HG02870 (cell line): ENCODE measurements around the gene GBF1.
A peak's percentile ranks its signal among the peaks of the same experiment; 100 is the strongest.

ENCODE experiments used
- ATAC-seq: cut with Tn5 transposase; IDR thresholded peaks from one replicate; pipeline ENCODE4 v1.9.1; 2021; ENCODE audit warnings: mild to moderate bottlenecking, moderate library complexity; ENCODE audit not compliant: unreplicated experiment

GBF1 gene

DNA sequence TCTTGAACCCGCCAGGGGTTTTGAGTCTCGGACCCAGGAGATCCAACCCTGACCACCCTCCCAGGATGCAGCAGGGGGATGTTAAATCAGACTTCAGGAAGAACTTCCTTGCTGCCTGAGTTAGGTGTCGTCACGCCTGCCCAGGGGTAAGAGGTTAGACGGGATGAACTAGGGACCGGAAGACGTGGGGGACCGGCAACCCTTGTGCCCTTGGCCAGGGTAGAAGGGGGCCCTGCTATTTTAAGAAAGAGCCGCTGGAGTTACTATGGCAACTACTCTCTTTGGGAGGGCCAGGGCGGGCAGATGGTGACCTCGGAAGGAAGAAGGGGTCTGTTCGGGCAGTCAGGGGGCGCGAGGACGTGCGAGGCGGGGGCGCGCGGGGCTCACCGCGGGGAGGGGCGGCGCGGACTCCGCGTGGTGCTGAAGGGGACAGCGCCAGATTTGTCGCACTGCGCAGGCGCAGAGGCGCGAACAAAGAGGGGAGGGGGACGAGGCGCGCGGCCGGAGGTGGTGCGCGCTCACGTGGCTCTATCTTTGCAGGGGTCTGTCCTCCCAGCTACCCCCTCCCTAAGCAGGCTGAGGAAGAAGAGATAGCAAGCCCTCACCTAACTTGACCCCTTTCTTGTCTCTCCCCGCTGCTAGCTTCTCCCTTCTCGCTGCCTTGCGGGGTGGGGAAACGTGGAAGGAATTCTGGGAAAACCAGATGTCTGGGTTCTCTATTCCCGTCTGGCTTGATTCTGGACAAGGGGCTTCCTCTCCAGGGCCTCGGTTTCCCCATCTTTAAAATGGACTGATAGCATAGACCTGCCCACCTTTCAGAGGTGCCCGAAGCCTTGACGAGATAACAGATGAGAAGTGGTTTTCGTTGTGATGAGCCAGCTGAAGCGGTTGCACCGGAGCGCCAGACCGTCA is 174.2 kb downstream of the GBF1 start:
- no peak for ATAC-seq

- ATAC-seq, result no peak
Observed at GRCh38 chr10:102420181-102420713, 174.9 kb downstream of the GBF1 start.

DNA sequence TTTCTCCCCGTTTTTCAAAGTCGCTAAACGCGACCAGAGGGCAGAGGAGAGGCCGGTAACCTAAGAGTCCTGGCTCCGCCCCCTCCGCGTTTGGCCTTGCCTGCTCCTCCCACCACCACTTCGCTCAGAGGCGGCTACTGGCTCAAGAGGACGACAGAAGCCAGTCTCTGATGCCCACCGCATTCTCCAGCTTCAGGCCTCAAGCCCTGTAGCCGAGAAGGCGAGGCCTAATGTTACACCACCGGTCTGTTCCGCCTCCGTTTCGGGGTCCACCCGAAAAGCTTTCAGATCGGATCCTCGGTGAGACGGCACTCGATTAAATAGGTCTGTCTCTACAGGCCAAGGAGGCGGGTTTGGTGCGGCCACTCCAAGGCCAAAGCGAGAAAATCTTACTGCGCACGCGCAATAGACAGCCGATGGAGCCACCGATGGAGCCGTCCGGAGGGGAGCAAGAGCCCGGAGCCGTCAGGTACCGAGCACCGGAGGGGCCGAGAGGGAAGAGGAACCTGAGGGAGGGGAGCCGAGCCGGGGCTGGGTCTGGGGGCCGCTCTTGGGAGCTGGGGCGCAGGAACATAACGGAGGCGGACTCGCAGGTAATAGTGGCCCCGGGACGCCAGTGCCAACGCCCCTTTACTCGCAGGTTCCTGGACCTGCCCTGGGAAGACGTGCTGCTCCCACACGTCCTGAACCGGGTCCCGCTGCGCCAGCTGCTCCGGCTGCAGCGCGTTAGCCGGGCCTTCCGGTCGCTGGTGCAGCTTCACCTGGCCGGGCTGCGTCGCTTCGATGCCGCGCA is 175.6 kb downstream of the GBF1 start, which contains the start of gene FBXL15:
Gene FBXL15 (plus strand): TSS at position 123 of the 793 bp plus-strand sequence. CDS start 294 bp downstream, at position 417.
- peak; percentile 73 for ATAC-seq

GRCh38 chr10:102421507-102421756 is 176.1 kb downstream of the GBF1 start:
- no peak for ATAC-seq

DNA sequence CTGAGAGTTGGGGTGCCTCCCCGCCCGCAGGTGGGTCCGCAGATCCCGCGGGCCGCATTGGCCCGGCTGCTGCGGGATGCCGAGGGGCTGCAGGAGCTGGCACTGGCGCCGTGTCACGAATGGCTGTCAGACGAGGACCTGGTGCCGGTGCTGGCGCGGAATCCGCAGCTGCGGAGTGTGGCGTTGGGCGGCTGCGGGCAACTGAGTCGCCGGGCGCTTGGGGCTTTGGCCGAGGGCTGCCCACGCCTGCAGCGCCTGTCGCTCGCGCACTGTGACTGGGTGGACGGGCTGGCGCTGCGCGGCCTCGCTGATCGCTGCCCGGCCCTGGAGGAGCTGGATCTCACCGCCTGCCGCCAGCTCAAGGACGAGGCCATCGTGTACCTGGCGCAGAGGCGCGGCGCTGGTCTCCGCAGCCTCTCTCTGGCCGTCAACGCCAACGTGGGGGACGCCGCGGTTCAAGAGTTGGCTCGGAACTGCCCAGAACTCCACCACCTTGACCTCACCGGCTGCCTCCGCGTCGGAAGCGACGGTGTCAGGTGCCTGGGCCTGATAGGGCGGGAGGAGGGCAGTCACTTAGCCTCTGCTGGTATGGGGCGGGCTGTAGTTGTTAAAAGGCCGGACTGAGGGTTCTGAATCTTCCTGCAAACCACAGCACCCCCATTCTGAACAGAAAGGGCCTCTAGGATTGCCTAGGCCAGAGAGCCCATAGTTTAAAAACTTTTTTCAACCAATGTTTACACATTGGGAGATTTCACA is 176.6 kb downstream of the GBF1 start:
- ATAC-seq, result no peak

DNA sequence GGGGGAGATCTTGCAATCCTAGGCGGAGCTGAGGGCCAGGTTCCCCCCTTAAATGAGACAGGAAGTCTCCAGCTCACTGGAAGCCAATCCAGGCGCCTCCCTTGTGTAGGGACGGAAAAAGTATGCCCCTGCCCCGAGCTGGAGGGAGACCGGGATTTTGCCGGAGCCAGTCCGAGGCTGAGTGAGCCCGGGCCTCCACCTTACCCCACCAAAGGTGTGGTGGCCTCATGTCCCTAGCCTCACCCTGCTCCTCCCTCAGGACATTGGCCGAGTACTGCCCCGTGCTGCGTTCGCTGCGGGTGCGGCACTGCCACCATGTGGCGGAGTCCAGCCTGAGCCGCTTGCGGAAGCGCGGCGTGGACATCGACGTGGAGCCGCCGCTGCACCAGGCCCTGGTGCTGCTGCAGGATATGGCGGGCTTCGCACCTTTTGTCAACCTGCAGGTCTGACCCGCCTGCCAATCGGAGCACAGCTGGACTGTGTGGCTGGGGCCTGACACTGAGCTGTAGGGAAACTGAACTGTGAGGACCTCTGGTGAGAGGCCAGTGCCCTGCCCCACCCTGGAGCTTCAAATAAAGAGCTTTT is 177.3 kb downstream of the GBF1 start:
- ATAC-seq, result no peak

- no peak for ATAC-seq
Observed at GRCh38 chr10:102423372-102423968, 178.1 kb downstream of the GBF1 start.

- no peak for ATAC-seq
Observed at GRCh38 chr10:102424145-102424544, 178.8 kb downstream of the GBF1 start.

DNA sequence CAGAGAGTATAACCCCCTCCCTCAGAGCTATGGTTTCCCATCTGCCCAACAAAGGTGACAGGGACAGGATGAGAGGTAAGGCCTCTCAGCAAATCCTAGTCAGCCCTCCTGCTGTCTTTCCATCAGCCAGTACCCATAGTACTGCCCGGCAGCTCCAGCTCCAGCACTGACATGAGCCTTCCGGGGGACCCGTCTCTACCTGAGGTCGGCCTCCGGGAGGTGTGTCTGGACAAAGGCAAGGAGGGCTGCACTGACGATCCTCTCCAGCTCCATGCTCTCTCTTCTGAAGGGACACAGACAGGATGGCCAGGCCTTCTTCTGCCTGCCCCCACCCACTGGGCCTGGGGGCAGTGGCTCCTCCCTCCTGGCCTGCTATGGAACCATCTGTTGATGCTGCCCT is 179.6 kb downstream of the GBF1 start:
- no peak for ATAC-seq

DNA sequence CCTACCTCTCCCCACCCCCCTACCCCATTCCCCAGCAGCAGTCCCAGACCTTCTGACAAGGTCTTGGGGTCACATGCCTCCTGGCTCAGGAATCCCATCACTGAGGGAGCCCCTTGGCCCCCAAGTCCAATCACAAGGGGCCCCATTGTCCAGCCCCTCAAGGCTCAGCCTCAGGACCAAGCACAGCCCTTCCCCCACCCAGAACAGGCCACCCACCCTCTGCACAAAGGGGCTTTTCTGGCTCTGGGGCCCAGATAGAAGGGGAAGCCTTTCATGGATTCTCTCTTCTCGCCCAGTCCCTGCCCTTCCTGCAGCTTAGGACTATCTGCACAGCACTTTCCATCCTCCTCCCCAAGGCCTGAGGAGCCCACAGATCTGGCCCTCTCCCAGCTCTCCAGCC is 180.1 kb downstream of the GBF1 start:
- no peak for ATAC-seq

GRCh38 chr10:102426803-102427287 is 181.5 kb downstream of the GBF1 start:
- ATAC-seq, result no peak

DNA sequence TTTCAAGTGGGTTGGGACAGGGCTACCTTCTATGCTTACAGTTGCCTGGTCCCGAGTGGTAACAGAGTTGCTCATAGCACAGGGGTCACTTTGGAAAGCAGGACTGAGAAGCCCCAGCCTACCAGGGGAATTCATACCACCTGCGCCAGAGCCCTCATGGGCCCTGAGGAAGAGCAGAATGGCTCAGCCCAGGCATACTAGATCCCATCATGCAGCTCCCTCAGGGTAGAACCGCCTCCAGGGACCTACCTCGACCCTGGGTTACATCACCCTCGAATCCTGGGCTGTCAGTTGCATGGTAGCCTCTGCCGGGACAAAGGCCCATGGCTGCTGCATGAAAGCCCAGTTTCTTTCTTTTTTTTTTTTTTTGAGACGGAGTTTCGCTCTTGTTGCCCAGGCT is 184.1 kb downstream of the GBF1 start:
- no peak for ATAC-seq

DNA sequence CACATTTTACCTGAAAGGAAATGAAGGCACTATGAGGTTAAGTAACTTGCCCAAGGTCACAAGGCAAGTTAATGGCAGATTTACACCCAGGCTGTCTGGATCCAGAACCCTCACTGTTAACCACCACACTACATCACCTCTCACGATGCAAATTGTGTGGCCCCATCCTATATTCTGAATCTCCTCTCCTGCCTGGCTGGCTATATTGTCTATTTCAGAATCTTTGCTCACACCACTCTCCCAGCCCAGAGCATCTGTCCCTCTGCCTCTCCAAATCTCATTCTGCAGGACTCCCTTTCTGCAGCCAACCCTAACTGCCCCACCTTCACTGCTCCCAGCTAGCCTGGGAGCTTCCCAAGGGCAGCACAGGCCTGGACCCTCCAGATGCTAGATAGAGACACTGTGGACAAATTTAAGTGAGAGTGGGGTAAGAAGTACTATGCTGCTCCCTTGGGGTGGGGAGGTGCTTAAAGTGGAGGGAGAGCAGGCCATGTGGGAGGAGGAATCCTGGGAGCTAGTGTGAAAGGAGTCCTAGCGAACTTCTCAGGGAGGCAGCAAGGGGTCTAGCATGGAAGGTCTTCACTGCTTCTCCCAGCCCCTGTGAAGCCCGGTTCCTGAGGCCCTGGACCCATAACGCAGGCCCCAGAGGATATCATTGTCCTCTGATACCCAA is 186.3 kb downstream of the GBF1 start:
- ATAC-seq, result no peak
